ENCODE data around the gene NUAK1.
"Not testable (repeated sequence)": the region's sequence is repeated elsewhere in the genome, so short reads cannot be mapped to it uniquely, and the experiment has no call there.

NUAK1 gene

DNA sequence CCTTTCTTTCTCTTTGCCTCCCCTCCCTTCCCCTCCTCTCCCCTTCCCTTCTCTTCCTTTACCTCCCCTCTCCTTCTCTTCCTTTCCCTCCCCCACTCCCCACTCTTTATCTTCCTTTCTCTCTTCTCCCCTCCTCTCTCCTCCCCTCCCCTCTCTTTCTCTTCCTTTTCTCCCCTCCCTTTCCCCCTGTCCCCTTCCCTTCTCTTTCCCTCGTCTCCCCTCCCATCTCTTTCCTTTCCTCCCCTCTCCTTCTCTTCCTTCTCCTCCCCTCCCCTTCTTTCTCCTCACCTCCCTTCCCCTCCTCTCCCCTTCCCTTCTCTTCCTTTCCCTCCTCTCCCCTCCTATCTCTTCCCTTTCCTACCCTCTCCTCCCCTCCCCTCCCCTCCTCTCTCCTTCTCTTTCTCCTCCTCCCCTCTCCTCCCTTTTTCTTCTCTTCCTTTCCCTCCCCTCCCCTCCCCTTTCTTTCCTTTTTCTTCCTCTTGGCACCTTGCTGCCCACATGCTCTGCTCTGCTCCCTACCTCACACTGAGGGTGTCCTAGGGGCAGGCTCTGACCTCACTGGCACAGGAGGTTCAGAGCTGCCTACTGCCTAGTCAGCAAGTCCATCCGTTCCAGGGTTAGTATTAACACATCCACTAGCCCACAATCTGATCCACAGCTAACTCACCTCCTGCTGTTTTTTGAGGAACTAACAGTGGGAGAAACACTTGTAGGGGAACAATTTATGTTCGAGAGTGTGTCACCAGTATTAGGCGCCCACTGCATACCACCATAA, 101.0 kb downstream of the NUAK1 start:
- no peak for DNase-seq

GRCh38 chr12:106035421-106035820, 103.3 kb downstream of the NUAK1 start:
- DNase-seq, result no peak

DNA sequence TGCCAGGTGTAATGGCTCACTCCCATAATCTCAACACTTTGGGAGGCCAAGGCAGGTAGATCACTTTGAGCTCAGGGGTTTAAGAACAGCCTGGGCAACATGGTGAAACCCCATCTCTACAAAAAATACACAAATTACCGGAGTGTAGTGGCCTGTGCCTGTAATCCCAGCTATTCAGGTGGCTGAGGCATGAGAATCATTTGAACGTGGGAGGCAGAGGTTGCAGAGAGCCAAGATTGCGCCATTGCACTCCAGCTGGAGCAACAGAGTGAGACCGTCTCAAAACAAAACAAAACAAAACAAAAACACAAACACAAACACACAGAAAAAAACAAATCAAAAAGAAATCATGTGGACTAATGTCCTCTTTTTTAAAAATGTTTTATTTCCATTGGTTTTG, 104.4 kb downstream of the NUAK1 start:
- DNase-seq, result no peak

DNA sequence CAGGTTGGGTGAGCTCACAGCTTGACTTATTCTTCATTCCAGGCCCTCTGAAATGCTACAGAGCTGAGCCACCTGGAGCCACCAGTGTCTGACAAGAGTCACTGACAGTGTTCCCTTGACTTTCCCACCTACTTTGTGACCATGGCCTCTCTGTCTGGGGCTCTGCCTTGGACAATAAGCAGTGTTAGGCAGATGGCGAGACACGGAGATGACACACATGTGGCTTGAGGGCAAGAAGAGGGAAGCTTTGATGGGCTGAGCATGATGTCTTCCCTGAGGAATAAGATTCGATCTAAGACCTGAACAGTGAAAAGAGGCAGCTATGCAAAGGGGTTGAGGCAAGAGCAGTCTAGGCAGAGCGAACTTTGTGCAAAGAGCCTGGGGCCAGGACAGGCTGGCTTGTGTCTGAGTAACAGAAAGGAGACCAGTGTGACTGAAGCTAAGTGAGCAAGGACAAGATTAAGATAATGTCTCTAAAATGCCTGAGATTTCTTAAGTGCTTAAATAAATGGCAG, 105.5 kb downstream of the NUAK1 start:
- no peak for DNase-seq

- no peak for DNase-seq
Measured at GRCh38 chr12:106032623-106032925, 106.2 kb downstream of the NUAK1 start.

DNA sequence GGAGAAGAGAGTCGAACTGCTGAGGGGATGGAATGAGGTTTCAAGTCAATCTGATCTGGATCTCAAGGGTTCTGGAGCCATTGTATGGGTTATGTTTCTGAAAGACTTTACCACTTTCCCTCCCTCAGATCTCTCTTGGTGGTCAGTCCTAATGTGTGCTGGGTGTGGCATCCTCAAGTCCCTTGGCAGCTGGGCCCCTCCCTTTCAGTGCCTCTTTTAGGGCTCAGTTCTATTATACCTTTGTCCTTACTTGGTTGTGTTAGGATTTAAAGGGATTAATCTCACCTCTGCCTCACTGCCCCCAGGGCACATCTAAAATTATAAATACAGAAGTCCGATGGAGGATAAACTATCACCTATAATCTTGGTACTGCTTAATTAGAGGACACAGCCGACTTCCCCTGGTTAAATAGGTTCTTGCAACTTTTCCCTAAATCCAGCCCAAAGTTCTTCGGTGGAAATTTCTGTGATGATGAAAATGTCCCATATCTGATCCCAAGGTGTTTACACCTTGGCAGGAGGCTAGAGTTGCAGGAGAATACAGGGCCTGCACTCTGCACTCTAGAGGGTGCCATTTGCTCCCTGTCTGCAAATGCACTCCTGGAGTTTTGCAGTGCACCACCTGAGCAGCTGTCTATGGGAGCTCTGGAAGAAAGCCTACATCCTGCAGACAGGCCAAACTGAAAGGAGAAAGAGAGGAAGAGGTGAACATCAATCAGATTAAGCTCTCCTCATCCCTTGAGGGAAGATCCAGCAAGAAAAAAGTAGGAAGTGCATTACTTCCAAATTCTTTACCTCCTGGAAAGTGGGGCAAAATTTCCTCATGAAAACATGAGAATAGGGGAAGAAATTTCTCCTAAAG, 106.8 kb downstream of the NUAK1 start:
- DNase-seq, result no peak

- peak in 1 of 51 donors; percentile 23 for DNase-seq
Measured at GRCh38 chr12:106030210-106031071, 108.3 kb downstream of the NUAK1 start.

DNA sequence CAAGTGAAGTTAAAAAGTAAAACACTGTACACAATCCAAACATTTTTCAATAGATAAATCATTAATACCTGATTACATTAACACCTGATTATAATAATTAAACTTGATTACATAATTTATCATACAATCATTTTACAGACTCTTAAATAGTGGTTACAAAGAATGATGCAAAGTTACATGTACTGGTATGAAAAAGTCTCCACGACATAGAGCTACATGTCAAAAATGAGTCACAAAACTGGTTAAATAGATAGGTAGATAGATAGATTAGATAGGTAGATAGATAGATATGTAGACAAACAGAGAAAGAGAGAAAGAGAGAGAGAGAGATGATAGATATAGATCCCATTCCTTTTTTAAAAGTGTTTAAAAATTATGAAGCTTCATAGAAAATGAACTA, 109.2 kb downstream of the NUAK1 start:
- DNase-seq, result no peak

DNA sequence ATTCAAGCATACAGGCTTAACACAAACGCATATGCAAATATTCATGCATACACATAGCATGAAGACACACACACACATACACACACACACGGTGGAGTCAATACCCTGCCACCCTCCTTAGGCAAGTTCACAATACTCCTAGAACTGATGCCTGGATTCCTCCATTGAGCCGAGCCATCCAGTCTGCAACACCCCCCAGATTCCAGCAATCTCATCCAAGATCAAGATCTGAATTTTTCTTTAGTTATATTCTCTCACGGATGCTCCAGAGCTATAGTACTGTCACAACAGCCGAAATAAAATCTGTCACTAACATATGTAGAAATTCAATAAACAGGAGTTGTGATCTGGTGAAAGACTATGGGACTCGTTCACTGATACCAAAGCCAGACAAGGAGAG, 110.8 kb downstream of the NUAK1 start:
- DNase-seq, result no peak

DNA sequence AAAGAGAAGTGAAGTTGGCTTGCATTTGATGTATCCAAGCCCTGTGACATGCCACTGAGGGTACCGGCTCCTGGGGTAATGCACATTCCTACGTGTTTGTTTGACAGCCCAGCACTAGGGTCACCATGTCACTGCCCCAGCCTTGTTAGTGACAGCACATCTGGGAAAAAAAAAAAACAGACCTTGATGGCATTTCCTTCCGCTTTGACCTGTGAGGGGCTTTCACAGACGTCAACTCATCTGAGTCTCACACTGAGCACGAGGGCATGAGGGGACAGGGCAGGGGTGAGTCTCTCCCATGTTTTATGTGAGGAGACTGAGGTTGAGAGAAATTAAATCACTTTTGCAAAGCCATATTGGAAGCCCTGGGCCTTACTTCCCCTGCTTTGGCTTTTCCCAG, 111.5 kb downstream of the NUAK1 start:
- DNase-seq, result no peak

- DNase-seq, result no peak
Measured at GRCh38 chr12:106025129-106025528, 113.6 kb downstream of the NUAK1 start.

GRCh38 chr12:106023039-106023438, 115.7 kb downstream of the NUAK1 start:
- no peak for DNase-seq

DNA sequence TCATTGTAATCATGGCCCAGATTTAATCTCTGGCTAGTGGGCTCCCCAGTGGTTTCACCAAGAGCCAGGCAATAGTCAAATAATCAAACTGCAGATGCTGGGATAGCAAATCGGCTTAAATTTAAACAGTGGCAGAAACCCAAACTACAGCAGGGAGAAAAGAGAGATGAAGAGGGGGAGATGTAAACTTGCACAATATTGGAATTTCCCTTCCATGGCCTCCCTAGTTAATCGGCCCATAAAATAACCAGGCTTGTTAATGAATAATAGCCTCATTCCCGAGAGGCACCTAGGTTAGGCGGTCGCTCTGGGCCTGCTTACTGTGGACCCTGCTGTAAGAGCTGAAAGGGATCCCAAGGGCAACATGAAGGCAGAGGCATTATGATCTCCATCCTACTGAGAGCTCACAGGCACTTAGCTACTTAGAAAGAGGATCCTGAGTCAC, 116.2 kb downstream of the NUAK1 start:
- DNase-seq, result no peak

GRCh38 chr12:106021516-106021915, 117.2 kb downstream of the NUAK1 start:
- no peak for DNase-seq

DNA sequence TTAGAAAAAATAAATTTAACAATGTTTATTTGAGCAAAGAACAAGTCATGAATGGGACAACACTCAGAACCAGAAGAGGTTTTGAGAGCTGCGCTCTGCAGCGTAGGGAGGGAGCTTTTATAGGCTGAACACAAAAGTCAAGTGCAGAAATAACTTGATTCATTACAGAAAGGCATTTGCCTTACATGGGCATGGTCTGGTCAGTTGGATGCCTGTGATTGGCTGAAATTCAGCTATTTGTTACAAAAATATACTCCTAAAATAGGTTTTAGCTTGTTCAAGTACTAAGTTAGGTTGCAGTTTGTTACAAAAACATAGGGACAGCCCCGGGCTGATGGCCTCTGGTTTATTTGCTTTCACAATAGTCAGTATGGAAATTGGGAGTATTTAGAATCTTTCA, 118.0 kb downstream of the NUAK1 start:
- DNase-seq, result no peak

DNA sequence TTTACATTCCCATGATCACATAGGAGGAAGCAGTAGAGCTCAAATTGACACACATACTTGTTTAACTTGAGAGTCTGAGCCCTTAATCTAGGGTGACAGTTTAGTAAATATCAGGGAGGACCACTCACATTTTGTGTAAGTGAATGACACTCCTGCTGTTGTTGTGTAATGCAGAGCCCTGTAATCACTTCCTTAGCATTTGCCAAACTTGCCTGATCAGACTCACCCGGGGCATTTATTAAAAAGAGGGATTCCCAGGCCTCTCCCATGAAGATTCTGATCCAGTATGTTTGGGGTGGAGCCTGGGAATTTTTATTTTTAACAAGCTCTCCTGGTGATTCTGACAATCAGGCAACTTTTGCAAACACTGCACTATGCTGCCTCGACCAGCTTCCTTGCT, 119.6 kb downstream of the NUAK1 start:
- no peak for DNase-seq

GRCh38 chr12:106018286-106018685, 120.5 kb downstream of the NUAK1 start:
- DNase-seq, result no peak

DNA sequence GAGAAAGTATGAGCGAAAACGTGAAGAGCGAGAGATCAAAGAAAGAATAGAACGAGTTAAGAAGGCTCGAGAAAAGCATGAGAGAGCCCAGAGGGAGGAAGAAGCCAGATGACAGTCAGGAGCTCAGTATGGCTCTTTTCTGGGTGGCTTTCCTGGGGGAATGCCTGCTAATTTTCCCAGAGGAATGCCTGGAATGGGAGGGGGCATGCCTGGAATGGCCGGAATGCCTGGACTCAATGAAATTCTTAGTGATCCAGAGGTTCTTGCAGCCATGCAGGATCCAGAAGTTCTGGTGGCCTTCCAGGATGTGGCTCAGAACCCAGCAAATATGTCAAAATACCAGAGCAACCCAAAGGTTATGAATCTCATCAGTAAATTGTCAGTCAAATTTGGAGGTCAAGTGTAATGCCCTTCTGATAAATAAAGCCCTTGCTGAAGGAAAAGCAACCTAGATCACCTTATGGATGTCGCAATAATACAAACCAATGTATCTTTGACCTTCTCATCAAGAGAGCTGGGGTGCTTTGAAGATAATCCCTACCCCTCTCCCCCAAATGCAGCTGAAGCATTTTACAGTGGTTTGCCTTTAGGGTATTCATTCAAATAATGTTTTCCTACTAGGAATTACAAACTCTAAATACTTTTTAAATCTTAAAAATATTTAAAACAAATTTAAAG, 122.0 kb downstream of the NUAK1 start:
- DNase-seq, result not testable (repeated sequence)

DNA sequence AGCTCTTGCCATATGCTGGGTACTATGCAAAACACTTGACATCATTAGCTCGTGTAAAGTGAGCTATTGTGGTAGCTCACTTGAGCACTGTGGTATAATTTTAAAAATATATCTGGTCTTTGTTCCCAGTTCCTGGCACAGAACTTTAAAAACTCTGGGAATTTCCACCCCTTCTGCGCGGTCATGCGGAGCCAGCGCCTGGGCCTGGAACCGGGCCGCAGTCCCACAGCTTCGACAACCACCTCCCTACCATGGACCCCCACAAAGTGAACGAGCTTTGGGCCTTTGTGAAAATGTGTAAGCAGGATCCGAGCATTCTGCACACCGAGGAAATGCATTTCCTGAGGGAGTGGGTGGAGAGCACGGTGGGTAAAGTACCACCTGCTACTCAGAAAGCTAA, 123.1 kb downstream of the NUAK1 start:
- no peak for DNase-seq

GRCh38 chr12:106013941-106014340, 124.8 kb downstream of the NUAK1 start:
- no peak for DNase-seq

Measured in hypothalamus (tissue), 51 donors.